ENCODE measurements around the gene GPX1.
A peak's percentile ranks its signal among the peaks of the same experiment; 100 is the strongest.
"Not testable (repeated sequence)": the region's sequence is repeated elsewhere in the genome, so short reads cannot be mapped to it uniquely, and the experiment has no call there.

Gene GPX1

GRCh38 chr3:49357443-49358216 lies 523 bp downstream of the GPX1 start:
- peak; percentile 50 for DNase-seq

DNA sequence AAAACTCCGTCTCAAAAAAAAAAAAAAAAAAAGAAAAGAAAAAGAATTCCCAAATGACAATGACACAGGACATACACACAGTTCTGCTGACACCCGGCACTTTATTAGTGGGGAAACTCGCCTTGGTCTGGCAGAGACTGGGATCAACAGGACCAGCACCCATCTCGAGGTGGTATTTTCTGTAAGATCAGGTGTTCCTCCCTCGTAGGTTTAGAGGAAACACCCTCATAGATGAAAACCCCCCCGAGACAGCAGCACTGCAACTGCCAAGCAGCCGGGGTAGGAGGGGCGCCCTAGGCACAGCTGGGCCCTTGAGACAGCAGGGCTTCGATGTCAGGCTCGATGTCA lies 1.1 kb downstream of the GPX1 start:
- not testable (repeated sequence) for DNase-seq

GRCh38 chr3:49352890-49353421 lies 5.2 kb downstream of the GPX1 start:
- no peak for DNase-seq

- no peak for DNase-seq
Observed at GRCh38 chr3:49352281-49352680, 5.9 kb downstream of the GPX1 start.

GRCh38 chr3:49351521-49352011 lies 6.6 kb downstream of the GPX1 start:
- DNase-seq, result no peak

- DNase-seq, result no peak
Observed at GRCh38 chr3:49349348-49350114, 8.6 kb downstream of the GPX1 start.

GRCh38 chr3:49348361-49348760 lies 9.8 kb downstream of the GPX1 start:
- DNase-seq, result not testable (repeated sequence)

GRCh38 chr3:49346797-49347251 lies 11.3 kb downstream of the GPX1 start:
- no peak for DNase-seq

DNA sequence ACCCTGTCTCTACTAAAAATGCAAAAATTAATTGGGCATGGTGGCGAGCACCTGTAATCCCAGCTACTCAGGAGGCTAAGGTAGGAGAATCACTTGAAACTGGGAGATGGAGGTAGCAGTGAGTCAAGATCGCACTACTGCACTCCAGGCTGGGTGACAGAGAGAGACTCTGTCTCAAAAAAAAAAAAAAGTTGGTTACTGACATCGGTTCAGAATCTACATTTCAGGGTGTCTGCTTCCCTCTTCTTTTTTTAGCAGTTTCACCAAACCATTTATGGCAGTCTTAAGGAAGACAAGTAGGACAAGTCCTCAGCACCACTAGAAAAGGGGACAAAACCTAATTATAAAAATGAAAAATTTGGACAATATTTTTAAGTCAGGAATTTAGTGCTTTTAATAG lies 15.0 kb downstream of the GPX1 start:
- DNase-seq, result no peak

- no peak for DNase-seq
Observed at GRCh38 chr3:49341996-49342395, 16.2 kb downstream of the GPX1 start.

- DNase-seq, result peak; percentile 95
Observed at GRCh38 chr3:49339941-49340800, 18.0 kb downstream of the GPX1 start, which contains the start of gene USP4. Gene USP4, minus strand, starts transcription at chr3:49340053. Its CDS starts 29 bp downstream, at chr3:49340024.

DNA sequence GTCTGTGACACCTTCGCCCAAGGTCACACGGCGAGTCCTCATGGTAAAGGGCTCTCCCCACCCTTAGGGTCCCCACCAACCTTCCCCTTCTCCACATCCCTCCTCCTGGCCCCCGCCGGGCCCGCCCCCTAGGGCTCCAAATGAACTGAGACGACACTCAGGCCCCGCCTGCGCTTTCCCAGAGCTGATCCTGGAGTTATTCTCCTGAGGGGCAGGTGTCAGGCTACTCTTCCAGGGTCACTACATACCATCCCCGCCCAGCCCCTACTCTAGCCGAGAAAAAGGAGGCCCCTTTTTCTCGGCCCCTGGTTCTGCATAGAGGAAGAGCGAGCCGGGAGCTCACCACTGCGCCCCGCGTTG lies 18.6 kb downstream of the GPX1 start:
- DNase-seq, result peak; percentile 28

DNA sequence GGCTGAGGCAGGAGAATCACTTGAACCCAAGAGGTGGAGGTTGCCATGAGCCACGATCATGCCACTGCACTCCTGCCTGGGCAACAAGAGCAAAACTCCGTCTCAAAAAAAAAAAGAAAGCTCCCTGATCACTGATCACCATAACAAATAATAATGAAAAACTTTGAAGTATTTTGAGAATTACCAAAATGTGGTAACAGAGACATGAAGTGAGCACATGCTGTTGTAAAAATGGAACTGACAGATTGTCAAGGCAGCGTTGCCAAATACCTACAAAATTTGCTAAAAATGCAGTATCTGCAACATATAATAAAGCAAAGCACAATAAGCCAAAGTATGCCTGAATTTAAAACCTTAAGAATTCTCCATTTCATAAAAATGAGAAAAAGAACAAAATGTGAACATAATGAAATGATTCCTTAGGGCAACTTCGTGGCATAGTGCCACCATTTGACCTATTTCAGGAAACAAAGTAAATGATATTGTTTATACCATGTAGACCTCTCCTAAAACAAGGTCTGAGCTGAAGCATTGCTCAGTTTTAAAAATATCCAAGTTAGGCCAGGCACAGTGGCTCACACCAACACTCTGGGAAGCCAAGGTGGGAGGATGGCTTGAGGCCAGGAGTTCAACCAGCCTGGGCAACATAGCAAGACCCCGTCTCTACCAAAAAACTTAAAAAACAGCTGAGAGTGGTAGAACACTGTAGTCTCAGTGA lies 24.1 kb downstream of the GPX1 start:
- DNase-seq, result no peak

- no peak for DNase-seq
Observed at GRCh38 chr3:49333091-49333490, 25.1 kb downstream of the GPX1 start.

DNA sequence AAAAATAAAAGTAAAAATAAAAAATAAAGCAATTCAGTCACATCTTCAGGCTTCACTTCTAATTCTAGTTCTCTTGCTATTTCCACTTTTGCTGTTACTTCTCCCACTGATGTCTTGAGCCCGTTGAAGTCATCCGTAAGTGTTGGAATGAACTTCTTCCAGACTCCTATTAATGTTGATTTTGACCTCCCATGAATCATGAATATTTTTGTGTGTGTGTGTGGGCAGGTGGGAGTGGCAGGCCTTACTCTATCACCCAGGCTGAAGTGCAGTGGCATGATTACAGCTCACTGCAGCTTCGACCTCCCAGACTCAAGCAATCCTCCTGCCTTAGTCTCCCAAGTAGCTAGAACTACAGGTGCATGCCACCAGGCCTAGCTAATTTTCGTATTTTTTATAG lies 29.0 kb downstream of the GPX1 start:
- no peak for DNase-seq

DNA sequence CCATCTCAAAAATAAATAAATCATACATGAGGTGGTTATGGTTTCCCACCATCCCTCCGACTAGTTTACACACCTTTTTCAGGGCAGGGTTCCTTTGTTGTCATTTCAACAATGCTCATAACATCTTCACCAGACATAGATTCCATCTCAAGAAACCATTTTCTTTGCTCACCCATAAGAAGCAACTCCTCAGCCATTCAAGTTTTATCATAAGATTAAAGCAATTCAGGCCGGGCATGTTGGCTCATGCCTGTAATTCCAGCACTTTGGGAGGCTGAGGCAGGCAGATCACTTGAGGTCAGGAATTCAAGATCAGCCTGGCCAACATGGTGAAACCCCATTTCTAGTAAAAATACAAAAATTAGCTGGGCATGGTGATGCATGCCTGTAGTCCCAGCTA lies 29.8 kb downstream of the GPX1 start:
- DNase-seq, result not testable (repeated sequence)

DNA sequence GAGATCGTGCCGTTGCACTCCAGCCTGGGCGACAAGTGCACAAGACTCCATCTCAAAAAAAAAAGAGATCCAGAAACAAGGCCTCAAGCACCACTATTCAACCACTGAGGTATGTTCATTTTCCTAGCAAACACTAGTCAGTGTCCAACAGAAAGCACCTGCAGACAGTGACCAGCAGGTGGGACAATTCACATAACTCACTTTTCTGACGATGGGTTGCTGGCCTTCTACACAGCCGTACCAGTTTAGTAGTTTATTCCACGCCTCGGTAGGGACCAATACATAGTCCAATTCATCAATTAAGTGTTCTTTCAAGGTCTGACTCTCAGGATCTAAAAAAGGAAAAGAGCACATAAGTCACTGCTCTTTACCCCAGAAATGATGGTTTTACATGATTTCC lies 30.7 kb downstream of the GPX1 start:
- no peak for DNase-seq

- no peak for DNase-seq
Observed at GRCh38 chr3:49324768-49325167, 33.4 kb downstream of the GPX1 start.

DNA sequence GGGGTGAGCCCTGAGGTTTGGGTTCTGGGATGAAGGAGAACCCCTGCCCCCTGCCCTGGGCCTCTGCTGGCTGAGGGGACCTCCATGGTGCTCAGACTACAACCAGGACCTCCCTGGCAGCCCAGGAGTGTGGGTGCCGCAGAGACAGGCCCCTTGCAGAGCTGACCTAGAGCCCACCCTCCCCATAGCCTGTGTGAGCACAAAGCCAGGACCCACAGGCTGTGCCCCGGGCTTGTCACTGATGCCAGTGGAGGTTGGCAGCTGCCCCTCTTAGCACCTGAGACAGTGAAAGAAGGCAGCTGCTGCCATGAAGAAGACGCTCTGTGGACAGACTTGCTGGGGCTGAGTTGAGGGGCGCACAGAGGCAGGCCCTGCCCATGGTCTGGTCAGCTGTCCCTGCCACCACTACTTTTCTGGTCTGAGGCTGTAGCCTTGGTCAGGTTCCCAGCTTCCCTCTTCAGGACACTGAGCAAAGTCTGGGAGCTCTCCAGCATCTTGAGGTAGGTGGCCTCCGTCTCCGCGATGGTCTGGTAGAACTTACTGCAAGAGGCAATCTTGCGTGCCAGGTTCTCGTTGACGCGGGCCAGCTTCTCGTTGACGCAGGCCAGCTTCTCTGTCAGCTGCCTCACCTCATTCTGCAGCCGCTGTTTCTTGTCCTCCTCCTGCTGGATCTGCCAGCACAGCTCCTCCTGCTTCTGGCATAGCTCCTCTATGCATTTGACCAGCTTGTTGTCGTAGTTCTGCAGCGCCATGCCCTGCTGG lies 41.3 kb downstream of the GPX1 start:
- no peak for DNase-seq

DNA sequence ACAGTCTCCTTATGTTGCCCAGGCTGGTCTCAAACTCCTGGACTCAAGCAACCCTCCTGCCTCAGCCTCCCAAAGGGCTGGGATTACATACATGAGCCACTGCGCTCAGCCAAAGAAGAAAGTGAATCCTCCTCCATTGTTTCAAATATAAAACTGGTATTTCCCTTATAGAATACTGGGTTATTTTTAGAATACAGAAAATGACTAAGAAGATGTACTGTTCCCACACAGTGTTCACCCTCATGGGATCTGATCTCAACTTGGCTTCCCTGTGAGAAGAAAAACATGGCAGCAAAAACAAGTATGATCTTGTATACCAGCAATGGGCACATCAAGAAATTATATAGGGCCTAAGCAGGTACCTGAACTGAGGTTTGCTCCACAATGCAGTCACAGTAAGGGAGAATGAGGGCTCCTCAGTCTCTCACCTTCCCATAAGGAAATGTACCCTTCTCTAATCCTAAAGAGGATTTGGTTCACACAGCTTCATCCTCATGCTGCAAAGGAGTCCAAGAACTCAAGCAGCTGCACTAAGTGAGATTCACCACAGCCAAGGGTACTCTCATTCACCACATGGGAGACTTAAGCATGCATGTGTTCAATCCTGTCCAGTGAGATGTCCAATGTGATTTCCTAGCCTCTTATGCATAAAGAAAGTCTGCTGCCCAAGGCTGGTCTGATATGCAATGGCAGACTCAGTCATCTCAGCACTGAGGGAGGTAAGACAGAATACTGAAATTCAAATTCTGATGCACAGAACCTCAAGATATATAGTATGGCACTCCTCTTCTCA lies 44.1 kb downstream of the GPX1 start:
- DNase-seq, result no peak

DNA sequence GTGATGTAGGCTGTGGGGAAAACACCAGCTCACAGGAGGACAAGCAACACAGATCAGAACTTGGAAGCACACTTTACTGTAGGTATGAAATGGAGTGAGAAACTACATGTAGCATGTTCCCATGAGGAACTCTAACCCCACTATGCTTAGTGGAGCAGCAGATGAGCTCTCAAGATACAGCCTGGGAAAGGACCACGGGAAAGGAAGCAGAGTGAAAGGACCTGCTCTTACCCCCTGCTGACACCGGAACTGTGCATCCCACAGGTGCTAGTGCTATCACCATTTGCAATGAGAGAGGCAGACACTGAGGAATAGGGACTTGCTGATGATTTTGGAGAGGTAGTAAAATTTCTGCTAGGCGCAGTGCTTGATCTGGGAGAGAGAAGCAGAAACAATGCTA lies 46.9 kb downstream of the GPX1 start:
- no peak for DNase-seq
